K562 (cell line): Measurements from ENCODE around the gene GPT2. TPM values are rescaled to one million over a fixed set of nuclear protein-coding genes. Genes with fewer than 3 reads are reported as not detected.
A peak's percentile ranks its signal among the peaks of the same experiment; 100 is the strongest.

Experiments
- ATAC-seq: fragments of 200-7000 bp; cut with Tn5 transposase; 3 replicates; pipeline ENCODE4 v1.9.1; 2020; ENCODE audit warnings: moderate library complexity
- BruUV-seq: library from RNA; stranded (reverse); fragments of 400-500 nt; replicated peaks from 2 replicates; lab custom pipeline; 2021; lab: Mats Ljungman, UMichigan
- CTCF ChIA-PET: fragments of 300-600 bp; formaldehyde crosslinking; extraction: SDS; loops from one replicate; lab custom pipeline; 2021; ENCODE audit warnings: low intra/inter-chr PET ratio; lab: Yijun Ruan, JAX
- POLR2A ChIA-PET: fragments of 300-600, 350-650 bp; sonication (Branson Sonifier 250); formaldehyde crosslinking; extraction: SDS; loops from one replicate; lab custom pipeline; 2021; ENCODE audit warnings: antibody characterized with exemption, inconsistent platforms; lab: Yijun Ruan, JAX
- DNase-seq, 4 experiments: peaks; one replicate each; pipeline versions ENCODE4 v3.0.0 to v3.0.0-alpha.2; 2011 to 2018; ENCODE audit warnings: low spot score in 3 of 4, mixed read lengths in 3 of 4; ENCODE audit errors: extremely low read depth in 1 of 4
- FAIRE-seq: peaks from 2 replicates; lab custom pipeline; 2011; peaks lifted over from hg19 to GRCh38; lab: Jason Lieb, UNC
- H2AFZ ChIP-seq: 2 replicates; pipeline ENCODE4 v1.6.0; 2011; ENCODE audit warnings: low read depth, low read length, control low read depth, inconsistent platforms
- H3K27ac ChIP-seq: fragments of 200-600 bp; 3 replicates; pipeline ENCODE4 v1.8.0; 2011; ENCODE audit warnings: low read depth, mild to moderate bottlenecking, control low read depth, inconsistent platforms, low read length, moderate library complexity, mixed read lengths; ENCODE audit errors: extremely low read depth
- H3K27me3 ChIP-seq, 2 experiments: fragments of 300-600 bp in 1 of 2; 2 replicates in 1 of 2; 3 replicates in 1 of 2; pipeline versions ENCODE4 v1.6.0 to v1.8.0; 2011; ENCODE audit warnings: inconsistent platforms in 2 of 2, low read length in 2 of 2, mild to moderate bottlenecking in 1 of 2, mixed read lengths in 1 of 2, moderate library complexity in 1 of 2; ENCODE audit not compliant: control insufficient read depth in 2 of 2, insufficient read depth in 2 of 2
- H3K36me3 ChIP-seq: fragments of 300-600 bp; 3 replicates; pipeline ENCODE4 v1.8.0; 2011; ENCODE audit warnings: mild to moderate bottlenecking, low read length, inconsistent platforms; ENCODE audit not compliant: control insufficient read depth, insufficient read depth
- H3K4me1 ChIP-seq, 2 experiments: fragments of 200-600 bp in 1 of 2; replicated peaks in 1 of 2; 2 replicates in 1 of 2; 3 replicates in 1 of 2; pipeline versions ENCODE4 v1.5.1 to v1.8.0; 2011; ENCODE audit warnings: inconsistent platforms in 2 of 2, low read length in 2 of 2, mild to moderate bottlenecking in 1 of 2, mixed read lengths in 1 of 2, moderate library complexity in 1 of 2; ENCODE audit not compliant: control insufficient read depth in 2 of 2, insufficient read depth in 2 of 2
- H3K4me2 ChIP-seq: 2 replicates; pipeline ENCODE4 v1.6.1; 2011; ENCODE audit warnings: low read length, control low read depth, inconsistent platforms, mixed read lengths; ENCODE audit not compliant: insufficient read depth
- H3K4me3 ChIP-seq: fragments of 200-600 bp; sonication (generic), shearing (Covaris generic); 2 replicates; pipeline ENCODE4 v1.5.1; 2016; ENCODE audit warnings: control low read depth, inconsistent platforms
- H3K79me2 ChIP-seq: fragments of 200-600 bp; 3 replicates; pipeline ENCODE4 v1.8.0; 2011; ENCODE audit warnings: low read length, inconsistent platforms; ENCODE audit not compliant: control insufficient read depth, insufficient read depth
- H3K9ac ChIP-seq, 2 experiments: 2 replicates each; pipeline versions ENCODE4 v1.6.0 to v1.6.1; 2011; ENCODE audit warnings: low read depth in 2 of 2, low read length in 2 of 2, control low read depth in 1 of 2, inconsistent platforms in 1 of 2, mild to moderate bottlenecking in 1 of 2, mixed read lengths in 1 of 2; ENCODE audit not compliant: insufficient read depth in 1 of 2
- H3K9me1 ChIP-seq: one replicate; pipeline ENCODE4 v1.6.0; 2011; ENCODE audit warnings: inconsistent platforms, mild to moderate bottlenecking, low read length, moderate library complexity; ENCODE audit not compliant: control insufficient read depth, insufficient read depth
- H3K9me3 ChIP-seq: replicated peaks from 2 replicates; pipeline ENCODE4 v1.5.1; 2011; ENCODE audit warnings: low read depth, low read length, inconsistent platforms; ENCODE audit not compliant: control insufficient read depth, insufficient read depth
- H4K20me1 ChIP-seq: replicated peaks from 2 replicates; pipeline ENCODE4 v1.6.1; 2011; ENCODE audit warnings: low read length, inconsistent platforms, mixed read lengths; ENCODE audit not compliant: control insufficient read depth, insufficient read depth
- C11orf30 ChIP-seq: fragments of 450-650 bp; IDR thresholded peaks from 2 replicates; pipeline ENCODE4 v1.6.1; 2016; ENCODE audit warnings: low read depth, mild to moderate bottlenecking
- CTBP1 ChIP-seq: fragments of 450-650 bp; IDR thresholded peaks from 2 replicates; pipeline ENCODE4 v1.6.1; 2016; ENCODE audit warnings: borderline replicate concordance
- DDX20 ChIP-seq: fragments of 450-650 bp; IDR thresholded peaks from 2 replicates; pipeline ENCODE4 v1.6.1; 2016; ENCODE audit warnings: missing genetic modification characterization, low read depth, mild to moderate bottlenecking, missing compliant biosample characterization, moderate library complexity
- KDM1A ChIP-seq, 2 experiments: fragments of 450-650 bp; IDR thresholded peaks; 2 replicates each; pipeline ENCODE4 v1.6.1; 2016; ENCODE audit warnings: mild to moderate bottlenecking in 2 of 2
- MAFF ChIP-seq: IDR thresholded peaks from 2 replicates; pipeline ENCODE4 v1.6.1; 2012; ENCODE audit warnings: low read length, improper control_type of control experiment
- MAFG ChIP-seq: fragments of 450-650 bp; conservative IDR thresholded peaks from 2 replicates; pipeline ENCODE4 v1.6.1; 2016; ENCODE audit warnings: missing genetic modification characterization, missing compliant biosample characterization
- MAFK ChIP-seq: IDR thresholded peaks from 2 replicates; pipeline ENCODE4 v1.6.1; 2011; ENCODE audit warnings: low read length, improper control_type of control experiment
- NFE2 ChIP-seq: IDR thresholded peaks from 2 replicates; pipeline ENCODE4 v1.6.1; 2014; ENCODE audit warnings: antibody characterized with exemption, low read depth
- NFE2L1 ChIP-seq: fragments of 450-650 bp; IDR thresholded peaks from 2 replicates; pipeline ENCODE4 v1.6.1; 2016; ENCODE audit warnings: missing genetic modification characterization, low read depth, mild to moderate bottlenecking, missing compliant biosample characterization, moderate library complexity, borderline replicate concordance
- NR2F6 ChIP-seq: fragments of 450-650 bp; formaldehyde crosslinking; IDR thresholded peaks from 2 replicates; pipeline ENCODE4 v1.4.0; 2020; ENCODE audit warnings: mild to moderate bottlenecking
- TRIM28 ChIP-seq: fragments of 450-650 bp; IDR thresholded peaks from 2 replicates; pipeline ENCODE4 v1.6.1; 2017
- ZBED1 ChIP-seq: IDR thresholded peaks from 2 replicates; pipeline ENCODE4 v1.6.1; 2014
- WGBS: fragments of 100-300 bp; shearing (Covaris generic); methylation state at CpG from one replicate; pipeline ENCODE4 v1.1.6; 2016; ENCODE audit warnings: low coverage, mixed read lengths; ENCODE audit not compliant: insufficient coverage; ENCODE audit errors: missing lambda C conversion rate; 5-methylcytosine and 5-hydroxymethylcytosine counted together
- in situ Hi-C: fragments of 300-500 bp; cut with MboI; formaldehyde crosslinking; loops from 4 replicates; pipeline ENCODE4 v1.15.0; 2018; ENCODE audit warnings: inconsistent platforms, mixed read lengths
- intact Hi-C: fragments of 100-400 bp; cut with micrococcal nuclease; formaldehyde crosslinking; loops from 2 replicates; pipeline ENCODE4 v1.14.2; 2022
- polyA plus RNA-seq, 8 experiments: library from polyadenylated mRNA; depleted of rRNA in 4 of 8; stranded (reverse) in 5 of 8; unstranded in 3 of 8; fragments of >200 nt; fragmentation: Nextera tagmentation in 2 of 8; fragmentation: Illumina TruSeq in 1 of 8; extraction: Ambion mirVana in 2 of 8; extraction: Trizol in 1 of 8; gene quantifications; 2 replicates each; pipeline versions ENCODE4 v1.2.1 to v1.2.3, GENCODE V29; 2011 to 2014; ENCODE audit warnings: inconsistent platforms in 1 of 8, missing spikeins in 1 of 8
- total RNA-seq, 7 experiments: library from RNA; depleted of rRNA in 6 of 7; stranded (reverse); fragments of >200 nt in 6 of 7; fragmentation: Illumina TruSeq in 2 of 7; extraction: Trizol in 2 of 7; gene quantifications; 2 replicates each; pipeline versions ENCODE4 v1.2.1 to v1.2.3, GENCODE V29; 2011 to 2021; ENCODE audit warnings: low replicate concordance in 1 of 7
- TF ChIP-seq, protein P1 (sequence below): sonication (generic); formaldehyde crosslinking; IDR thresholded peaks from 2 replicates; pipeline ENCODE4 v1.8.1; 2023; ENCODE audit warnings: missing genetic modification reagents, mild to moderate bottlenecking, borderline replicate concordance

GPT2 gene
- total and polyA plus RNA-seq, 9 of the 15 experiments (the other 6 are each of a cell fraction or from before 2014, with no cell fraction given): 0.79 to 14.4 (median 5.8) TPM

GRCh38 chr16:46975908-46976470, 91.8 kb downstream of the GPT2 start (continued):
- TF ChIP-seq, protein P1, sequence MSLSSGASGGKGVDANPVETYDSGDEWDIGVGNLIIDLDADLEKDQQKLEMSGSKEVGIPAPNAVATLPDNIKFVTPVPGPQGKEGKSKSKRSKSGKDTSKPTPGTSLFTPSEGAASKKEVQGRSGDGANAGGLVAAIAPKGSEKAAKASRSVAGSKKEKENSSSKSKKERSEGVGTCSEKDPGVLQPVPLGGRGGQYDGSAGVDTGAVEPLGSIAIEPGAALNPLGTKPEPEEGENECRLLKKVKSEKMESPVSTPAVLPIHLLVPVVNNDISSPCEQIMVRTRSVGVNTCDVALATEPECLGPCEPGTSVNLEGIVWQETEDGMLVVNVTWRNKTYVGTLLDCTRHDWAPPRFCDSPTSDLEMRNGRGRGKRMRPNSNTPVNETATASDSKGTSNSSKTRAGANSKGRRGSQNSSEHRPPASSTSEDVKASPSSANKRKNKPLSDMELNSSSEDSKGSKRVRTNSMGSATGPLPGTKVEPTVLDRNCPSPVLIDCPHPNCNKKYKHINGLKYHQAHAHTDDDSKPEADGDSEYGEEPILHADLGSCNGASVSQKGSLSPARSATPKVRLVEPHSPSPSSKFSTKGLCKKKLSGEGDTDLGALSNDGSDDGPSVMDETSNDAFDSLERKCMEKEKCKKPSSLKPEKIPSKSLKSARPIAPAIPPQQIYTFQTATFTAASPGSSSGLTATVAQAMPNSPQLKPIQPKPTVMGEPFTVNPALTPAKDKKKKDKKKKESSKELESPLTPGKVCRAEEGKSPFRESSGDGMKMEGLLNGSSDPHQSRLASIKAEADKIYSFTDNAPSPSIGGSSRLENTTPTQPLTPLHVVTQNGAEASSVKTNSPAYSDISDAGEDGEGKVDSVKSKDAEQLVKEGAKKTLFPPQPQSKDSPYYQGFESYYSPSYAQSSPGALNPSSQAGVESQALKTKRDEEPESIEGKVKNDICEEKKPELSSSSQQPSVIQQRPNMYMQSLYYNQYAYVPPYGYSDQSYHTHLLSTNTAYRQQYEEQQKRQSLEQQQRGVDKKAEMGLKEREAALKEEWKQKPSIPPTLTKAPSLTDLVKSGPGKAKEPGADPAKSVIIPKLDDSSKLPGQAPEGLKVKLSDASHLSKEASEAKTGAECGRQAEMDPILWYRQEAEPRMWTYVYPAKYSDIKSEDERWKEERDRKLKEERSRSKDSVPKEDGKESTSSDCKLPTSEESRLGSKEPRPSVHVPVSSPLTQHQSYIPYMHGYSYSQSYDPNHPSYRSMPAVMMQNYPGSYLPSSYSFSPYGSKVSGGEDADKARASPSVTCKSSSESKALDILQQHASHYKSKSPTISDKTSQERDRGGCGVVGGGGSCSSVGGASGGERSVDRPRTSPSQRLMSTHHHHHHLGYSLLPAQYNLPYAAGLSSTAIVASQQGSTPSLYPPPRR: no peak

GRCh38 chr16:46976550-46976949, 92.4 kb downstream of the GPT2 start:
- Histone ChIP-seq H3K27ac (no peak overlapping the region), H3K4me2 (no peak overlapping the region), H3K4me3 (no peak overlapping the region), H3K4me1 (peaks cover 12 to 13% of the 10 kb centered on the region in 2 experiments; a peak in 4 of 5 replicates), H3K9me3 (no peaks in the 10 kb centered on the region), H3K79me2 (peaks cover 26% of the 10 kb centered on the region), H2AFZ (no peak overlapping the region), H3K9me1 (no peaks in the 10 kb centered on the region), H3K27me3 (no peaks in the 10 kb centered on the region; a peak in 1 of 5 replicates), H4K20me1 (peaks cover 11% of the 10 kb centered on the region), H3K9ac (no peak overlapping the region), H3K36me3 (peaks cover 7% of the 10 kb centered on the region; the same call in 2 of the 3 replicates)
- intact Hi-C loops: no loop called here
- POLR2A ChIA-PET: no interaction called here
- DNase-seq (no peak), FAIRE-seq (no peak), ATAC-seq (no peak)
- CTCF ChIA-PET: no interaction called here
- 14% methylated on average over 4 of the region's 4 CpGs for WGBS
- in situ Hi-C loops: no loop called here
- no TSS peak for BruUV-seq
- peak; percentile 85 for TF ChIP-seq NFE2
- TF ChIP-seq CTBP1: peak; percentile 19; the same call in 1 of the 2 replicates
- peak; percentile 84 for TF ChIP-seq MAFG (tag)
- TF ChIP-seq NR2F6: no peak
- TF ChIP-seq, protein P1: no peak
- no peak for TF ChIP-seq TRIM28
- peak; percentile 73 for TF ChIP-seq NFE2L1
- TF ChIP-seq MAFK: peak; percentile 67
- TF ChIP-seq MAFF: peak; percentile 83
- no peak for TF ChIP-seq DDX20
- TF ChIP-seq ZBED1: no peak
- TF ChIP-seq C11orf30: peak; percentile 76
- peak; percentile 94 to 97 for TF ChIP-seq KDM1A (IDR thresholded peaks at IDR 0.05)
